GM18511 (cell line): ENCODE data around the gene CEP85L.
A peak's percentile ranks its signal among the peaks of the same experiment; 100 is the strongest.

ENCODE experiments used
- ATAC-seq: cut with Tn5 transposase; IDR thresholded peaks from one replicate; pipeline ENCODE4 v1.9.1; 2021; ENCODE audit warnings: mild to moderate bottlenecking, moderate library complexity; ENCODE audit not compliant: unreplicated experiment

CEP85L gene

DNA sequence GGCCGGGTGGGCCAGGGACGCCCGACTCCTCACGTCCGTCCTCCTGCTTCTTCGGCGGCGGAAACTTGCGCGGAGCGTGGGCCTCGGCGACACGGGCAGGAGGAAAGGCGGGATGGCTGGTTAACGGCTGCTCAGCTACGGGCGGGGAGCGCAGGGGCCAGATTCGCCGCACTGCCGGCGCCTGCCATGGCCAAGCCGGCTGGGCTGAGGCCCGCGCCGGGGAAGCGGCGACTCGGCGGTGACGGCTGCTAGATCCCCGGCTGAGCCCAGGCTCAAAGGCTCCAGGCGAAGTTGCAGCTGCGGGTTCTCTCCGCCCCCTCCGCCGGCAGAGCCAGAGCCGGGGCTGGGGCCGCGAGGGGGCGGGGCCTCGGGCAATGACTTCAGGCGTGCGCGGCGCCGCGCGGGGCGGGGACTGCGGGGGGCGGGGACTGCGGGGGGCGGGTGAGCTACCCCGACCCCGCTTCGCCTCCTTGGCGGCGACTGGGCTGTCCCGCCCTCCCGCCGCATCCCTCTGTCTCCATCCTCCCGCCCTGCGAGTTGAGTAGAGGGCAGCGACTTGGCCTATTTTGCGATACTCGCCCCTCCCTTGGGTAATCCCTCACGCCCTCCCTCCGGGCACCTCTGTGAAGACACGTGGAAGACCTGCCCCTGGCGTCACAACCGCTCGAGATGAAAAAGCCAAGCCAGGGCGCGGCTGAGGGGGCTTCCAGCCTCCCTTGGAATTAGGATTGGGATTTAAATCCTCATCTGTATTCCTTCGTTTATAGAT lies at the start of gene CEP85L:
TSS of gene CEP85L (minus strand) at position 310 of the 769 bp plus-strand sequence. CDS start 322 bp downstream, outside the sequence.
- ATAC-seq: peak; percentile 87

DNA sequence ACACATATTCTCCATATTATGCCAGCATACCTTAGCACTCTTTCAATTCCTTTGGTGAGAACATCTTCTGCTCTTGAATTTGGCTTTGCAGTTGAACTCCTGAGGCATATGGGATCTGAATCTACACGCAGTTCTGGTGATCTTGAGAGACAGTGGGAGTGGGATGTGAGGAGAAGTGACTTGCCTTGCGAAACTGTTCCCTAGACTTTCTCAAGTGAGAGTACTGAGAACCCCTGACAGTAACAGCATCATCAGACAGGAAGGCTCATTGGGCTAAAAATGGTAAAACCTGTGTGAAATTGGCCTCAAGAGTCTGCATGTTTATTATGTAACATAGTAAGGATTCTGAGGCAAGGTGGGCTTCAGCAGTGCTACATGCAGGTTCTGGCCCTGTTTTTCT lies 49.1 kb upstream of the CEP85L start:
- no peak for ATAC-seq

DNA sequence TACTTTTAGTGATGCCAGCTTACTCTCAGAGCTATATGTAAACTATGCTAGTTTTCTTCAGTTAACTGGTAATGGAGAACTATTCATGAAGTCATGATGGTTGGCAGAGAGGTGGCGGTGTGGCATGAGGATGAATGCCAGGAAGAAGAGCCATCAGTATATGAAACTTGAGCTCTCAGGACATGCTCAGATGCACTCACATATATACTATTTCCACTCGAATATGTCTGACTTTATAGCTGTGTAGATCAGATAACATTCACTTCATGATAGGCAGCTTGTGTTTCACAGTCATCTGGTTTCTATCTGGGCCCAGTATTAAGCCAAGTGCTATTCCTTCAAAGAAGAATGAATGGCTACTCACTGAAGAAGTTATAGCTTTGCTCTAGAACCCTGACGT lies 46.2 kb upstream of the CEP85L start:
- no peak for ATAC-seq

DNA sequence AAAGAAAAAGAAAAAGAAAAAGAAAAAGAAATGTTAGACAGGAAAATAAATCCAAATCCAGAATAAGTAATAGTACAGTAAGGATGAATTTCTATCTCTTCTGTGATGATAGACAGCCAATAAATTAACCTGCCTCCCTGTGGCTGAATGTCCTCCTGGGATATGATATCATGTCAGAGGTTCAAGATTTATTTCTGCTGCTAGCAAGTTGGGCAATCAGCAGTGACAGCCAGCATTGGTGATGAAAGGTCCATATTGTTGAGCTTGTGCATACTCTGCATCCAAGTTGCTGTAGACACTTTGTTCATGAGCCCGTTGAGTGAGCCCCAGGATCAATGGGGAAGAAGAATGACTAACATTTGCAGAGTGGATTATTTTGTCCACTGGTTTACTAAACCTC lies 44.9 kb upstream of the CEP85L start:
- no peak for ATAC-seq

DNA sequence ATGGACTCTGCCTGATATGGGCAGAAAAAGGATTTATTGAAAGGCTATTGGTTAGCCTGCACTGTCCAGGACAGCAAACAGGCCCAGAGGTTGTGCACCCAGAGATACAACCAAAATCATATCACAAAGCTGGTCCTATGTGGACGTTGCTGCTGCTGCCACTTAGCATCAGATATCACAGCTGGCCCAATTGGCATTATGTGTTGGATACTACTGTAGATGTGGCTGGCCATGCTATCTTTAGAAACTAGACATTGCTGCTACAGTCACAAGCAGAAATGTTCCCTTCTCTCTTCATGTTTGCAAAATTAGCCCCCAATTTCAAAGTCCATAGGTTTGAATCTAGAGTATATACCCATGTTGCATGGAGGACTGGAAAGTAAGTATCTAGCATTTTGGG lies 42.2 kb upstream of the CEP85L start:
- ATAC-seq: no peak

DNA sequence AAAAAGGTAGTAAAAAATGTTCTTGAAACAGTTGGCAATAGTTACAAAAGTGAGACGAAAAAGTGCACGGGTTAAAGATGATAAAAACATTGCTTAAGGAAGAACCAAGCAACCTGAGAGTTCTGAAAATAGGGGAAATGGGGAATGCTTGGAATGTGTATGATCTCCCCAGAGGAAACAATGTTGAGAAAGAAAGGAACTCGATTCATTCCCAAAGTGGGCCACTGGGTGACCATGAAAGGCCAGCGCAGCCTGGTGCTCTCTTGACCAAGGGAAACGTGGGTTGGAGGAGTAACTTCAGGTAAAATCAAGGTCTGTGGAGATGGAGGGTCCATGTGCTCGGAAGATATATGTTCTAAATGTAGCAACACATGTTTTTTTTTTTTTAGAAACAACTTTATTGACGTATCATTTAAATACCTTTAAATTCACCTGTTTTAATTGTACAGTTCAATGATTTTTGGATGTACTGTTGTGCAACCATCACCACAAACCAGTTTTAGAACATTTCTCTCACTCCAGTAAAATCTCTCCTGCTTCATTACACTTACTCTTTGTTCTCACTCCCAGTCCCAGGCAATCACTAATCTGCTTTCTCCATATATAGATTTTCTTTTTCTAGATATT lies 34.5 kb upstream of the CEP85L start:
- no peak for ATAC-seq

DNA sequence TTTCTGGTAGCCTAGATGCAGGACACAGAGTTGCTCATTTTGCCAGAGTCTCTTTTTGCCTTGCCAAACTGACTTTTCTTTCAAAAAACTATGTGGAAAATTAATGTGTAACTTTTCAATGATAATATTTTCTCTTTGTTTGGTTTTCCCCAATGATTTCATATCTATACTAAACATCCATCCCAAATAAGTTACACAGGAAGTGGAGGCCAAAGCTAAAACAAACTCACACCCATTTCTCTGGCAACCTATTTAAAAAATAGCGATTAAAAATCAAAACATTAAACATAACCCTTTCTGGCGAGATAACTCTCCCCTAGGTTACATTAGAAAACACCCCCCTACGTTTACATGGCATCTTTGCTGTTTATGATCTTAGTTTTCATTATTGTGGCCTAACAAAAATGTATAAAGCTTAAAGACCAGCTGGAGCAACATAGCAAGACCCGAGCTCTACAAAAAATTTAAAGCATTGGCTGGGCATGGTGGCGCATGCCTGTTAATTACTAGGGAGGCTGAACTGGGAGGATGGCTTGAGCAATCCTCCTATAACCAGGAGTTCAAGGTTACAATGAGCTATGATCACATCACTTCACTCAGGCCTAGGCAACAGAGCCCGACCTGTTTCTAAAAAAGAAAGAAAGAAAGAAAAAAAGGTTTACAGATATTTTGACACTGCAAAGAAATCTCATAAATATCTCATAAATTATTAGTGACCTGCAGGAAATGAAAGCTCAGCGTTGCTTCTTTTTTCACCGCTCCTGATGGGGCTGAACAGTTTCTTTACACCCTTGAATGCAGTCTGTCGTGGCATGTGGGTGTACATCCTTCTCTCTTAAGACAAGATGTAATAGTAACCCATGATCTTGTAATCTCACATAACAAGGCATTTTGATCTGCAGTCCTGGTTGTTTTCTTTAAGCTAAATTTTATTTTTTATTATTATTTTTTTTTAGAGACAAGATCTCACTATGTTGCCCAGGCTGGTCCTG lies 32.8 kb upstream of the CEP85L start:
- ATAC-seq: no peak

DNA sequence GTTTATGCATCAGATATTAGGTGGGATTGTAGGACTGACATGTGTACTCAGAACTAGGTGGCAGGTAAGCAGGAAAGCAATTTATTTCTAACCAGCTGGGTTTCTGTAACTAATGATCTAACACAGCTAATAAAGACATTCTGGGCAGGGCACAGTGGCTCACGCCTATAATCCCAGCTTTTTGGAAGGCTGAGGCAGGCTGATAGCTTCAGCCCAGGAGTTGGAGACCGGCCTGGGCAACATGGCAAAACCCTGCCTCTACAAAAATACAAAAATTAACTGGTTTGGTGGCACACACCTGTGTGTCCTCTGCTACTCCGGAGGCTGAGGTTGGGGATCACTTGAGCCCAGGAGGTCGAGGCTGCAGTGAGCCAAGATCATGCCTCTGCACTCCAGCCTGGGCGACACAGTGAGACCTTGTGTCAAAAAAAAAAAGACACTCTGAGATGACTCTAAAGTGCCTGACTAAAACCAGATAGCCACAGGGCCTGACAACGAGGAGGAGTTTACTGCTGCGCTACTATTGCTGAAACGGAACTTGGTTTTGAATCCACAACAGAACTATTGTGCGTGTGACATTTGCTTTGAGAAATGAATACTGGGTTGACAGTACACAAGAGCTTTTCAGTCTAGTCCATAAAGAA lies 29.2 kb upstream of the CEP85L start:
- no peak for ATAC-seq

DNA sequence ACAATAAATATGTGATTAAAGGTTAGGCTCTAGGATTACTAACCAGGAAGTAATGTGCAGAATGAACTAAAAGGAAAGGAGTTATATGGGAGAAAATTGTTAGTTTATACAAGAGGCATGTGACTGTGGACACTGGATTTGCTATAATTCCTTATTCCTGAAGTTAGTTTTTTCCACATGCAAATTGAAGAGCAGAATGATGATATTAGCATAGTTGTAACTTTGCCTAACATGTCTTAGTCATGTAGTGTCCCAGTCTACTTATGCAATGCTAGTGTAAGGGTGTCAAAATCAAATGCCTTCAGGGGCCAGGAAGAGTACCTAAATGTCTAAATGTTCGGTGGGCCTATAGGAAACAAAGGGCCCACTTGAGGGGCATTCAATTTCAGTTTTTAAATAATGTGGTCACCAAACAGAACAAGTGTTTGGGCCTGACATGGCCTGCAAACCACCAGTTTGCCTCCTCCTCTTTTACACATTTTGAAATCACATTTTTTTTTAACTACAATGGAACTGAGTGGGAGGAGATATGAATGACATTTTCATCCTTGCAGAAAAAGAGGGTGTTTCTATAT lies 28.0 kb upstream of the CEP85L start:
- no peak for ATAC-seq

DNA sequence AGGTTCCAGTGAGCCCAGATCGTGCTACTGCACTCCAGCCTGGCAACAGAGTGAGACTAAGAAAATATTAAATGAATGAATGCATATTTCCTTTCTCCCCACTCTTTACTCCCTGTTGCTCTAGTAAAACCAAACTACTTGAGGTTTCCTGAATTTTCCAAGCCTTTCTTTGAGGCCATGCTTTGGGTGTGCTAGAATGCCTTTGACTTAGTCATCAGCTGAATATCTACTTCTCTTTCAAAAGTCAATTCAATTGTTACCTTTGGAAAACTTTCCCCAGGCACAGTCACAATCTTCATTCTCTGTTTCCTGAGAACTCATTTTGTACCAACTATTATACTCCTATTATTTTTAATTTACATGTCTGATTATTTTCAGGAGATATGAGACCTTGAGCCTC lies 27.5 kb upstream of the CEP85L start:
- ATAC-seq: no peak

DNA sequence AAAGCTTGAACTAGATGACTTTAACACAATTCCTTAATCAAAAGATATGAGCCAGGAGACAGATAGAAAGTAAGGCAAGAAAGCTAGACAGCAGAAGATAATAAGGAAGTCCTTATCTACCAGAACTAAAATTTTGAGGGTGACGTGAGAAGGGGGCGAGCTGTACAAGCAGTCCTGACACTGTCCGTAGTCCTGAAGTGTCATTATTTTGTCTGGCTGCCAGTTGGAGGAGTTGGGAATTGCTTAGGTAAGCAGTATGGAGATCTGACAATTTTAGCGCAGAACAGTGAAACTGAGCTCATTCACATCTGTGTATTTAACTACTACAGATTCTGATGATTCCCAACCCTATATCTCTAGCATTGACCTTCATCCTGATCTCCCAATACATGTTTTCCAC lies 25.8 kb upstream of the CEP85L start:
- no peak for ATAC-seq

DNA sequence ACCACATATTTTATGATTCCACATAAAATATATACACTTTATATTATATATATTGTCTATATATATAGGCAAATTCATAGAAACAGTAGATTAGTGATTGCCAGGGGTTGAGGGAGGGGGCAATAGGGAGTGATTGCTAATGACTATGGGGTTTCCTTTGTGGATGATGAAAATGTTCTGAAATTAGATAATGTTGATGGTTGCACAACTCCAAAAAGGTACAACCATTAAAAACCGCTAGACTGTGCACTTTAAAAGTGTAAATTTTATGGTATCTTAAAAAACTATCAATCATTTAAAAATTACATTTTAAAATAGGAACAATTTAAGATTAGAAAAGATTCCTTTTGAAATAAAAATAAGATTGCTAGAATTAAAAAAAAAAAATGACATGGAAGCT lies 23.8 kb upstream of the CEP85L start:
- ATAC-seq: no peak

DNA sequence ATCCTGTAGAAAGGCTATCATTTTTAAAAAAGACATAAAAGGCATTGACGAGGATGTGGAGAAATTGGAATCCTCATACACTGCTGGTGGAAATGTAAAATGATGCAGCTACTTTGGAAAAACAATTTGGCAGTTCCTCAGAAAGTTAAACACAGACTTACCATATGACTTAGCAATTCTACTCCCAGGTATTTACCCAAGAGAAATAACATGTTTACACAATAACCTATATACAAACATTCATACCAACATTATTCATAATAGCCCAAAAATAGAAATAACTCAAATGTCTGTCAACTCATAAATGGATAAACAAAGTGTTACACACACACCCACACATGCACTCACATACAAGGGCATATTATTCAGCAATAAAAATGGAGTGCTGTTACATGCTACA lies 23.4 kb upstream of the CEP85L start:
- ATAC-seq: no peak

DNA sequence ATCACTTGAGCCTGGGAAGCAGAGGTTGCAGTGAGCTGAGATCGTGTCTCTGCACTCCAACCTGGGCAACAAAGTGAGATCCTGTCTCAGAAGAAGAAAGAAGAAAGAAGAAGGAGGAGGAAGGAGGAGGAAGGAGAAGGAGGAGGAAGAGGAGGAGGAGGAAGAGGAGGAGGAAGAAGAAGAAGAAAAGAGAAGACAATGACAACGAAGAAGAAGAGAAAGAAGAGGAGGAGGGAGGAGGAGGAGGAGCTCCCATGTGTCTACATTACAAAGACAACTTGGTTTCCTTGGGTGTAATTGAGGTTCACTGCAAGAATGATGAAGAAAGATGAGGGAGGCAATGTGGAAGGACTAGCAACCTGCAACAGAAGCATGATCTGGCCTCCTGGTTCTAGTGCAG lies 21.3 kb upstream of the CEP85L start:
- ATAC-seq: no peak

DNA sequence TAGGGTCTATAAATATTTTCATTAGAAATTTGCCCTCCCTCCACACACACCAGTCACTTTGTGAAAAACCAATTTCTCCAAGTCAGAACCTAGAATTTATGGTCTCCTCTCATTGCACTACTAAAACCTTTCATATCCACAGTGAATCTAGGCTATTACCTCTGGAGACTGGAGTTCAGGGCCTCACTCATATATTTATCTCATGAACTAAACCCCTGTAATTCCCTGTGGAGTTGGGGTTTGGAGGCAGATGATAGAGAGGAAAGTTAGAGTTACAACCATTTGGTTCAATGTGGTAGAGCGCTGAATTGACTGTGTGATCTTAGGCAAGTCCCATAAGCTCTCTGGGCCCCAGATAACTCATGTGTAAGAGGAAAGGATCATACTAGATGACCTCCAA lies 18.2 kb upstream of the CEP85L start:
- no peak for ATAC-seq

DNA sequence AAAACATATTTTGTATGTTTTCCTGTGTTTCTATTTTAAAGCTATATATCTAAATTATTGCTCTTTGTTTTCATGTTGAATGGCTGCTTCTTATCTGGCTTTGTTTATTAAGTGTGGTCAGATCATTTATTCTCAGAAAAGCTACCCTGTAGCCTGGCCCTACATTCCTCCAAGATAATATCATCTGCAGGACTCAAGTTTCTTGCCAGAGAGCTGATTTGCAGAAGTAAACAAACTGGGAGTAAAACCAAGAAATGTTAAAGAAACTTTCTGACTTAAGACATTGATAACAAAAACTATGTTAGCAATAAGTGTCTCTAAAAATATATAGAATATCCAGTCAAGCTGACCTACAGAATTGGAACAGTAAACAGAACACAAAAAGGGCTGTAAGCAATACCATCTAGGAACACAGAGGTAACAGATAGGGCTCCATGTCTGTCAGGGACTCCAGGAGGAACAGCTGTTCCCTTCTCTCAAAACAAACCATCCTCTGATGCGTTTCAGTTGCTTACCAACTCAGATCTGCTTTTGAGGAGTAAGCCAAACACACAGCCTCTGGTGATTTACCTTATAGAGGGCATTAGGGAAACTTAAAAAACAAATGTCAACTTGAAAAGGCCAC lies 17.5 kb upstream of the CEP85L start:
- ATAC-seq: no peak

DNA sequence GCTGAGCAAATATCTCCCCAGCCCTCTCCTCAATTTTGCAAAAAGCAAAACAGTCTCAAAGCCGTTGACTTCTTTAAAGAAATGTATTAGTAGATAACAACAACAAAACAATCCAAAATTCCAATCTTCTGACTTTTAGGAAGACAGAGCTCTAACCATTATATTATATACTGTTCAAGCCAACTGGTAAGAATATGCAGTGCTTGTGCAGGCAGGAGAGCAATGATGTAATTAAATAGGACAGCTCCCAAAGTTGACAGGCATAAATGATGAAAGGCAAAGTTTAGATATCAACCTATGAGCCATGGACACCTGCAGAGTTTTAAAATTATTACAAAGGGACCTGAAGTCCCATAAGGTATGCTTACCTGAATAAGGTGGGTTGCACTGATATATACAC lies 16.6 kb upstream of the CEP85L start:
- ATAC-seq: no peak

DNA sequence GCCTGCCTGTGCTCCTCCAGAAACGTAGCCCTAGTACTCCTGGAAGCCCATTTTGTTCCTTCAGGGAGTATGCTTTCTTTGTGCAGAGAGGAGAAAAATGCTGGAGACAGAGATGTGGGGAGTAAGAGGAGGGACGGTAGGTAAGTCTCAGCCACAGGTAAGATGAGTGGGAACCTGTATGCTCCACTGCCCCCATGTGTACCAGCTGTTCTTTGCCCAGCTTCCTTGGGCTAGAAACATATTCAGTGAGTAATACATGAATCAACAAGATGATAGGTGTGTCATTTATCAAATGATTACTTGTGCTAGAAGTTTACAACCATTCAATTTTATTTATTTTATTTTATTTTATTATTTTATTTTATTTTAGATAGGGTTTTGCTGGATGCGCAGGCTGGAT lies 13.6 kb upstream of the CEP85L start:
- ATAC-seq: peak; percentile 52

DNA sequence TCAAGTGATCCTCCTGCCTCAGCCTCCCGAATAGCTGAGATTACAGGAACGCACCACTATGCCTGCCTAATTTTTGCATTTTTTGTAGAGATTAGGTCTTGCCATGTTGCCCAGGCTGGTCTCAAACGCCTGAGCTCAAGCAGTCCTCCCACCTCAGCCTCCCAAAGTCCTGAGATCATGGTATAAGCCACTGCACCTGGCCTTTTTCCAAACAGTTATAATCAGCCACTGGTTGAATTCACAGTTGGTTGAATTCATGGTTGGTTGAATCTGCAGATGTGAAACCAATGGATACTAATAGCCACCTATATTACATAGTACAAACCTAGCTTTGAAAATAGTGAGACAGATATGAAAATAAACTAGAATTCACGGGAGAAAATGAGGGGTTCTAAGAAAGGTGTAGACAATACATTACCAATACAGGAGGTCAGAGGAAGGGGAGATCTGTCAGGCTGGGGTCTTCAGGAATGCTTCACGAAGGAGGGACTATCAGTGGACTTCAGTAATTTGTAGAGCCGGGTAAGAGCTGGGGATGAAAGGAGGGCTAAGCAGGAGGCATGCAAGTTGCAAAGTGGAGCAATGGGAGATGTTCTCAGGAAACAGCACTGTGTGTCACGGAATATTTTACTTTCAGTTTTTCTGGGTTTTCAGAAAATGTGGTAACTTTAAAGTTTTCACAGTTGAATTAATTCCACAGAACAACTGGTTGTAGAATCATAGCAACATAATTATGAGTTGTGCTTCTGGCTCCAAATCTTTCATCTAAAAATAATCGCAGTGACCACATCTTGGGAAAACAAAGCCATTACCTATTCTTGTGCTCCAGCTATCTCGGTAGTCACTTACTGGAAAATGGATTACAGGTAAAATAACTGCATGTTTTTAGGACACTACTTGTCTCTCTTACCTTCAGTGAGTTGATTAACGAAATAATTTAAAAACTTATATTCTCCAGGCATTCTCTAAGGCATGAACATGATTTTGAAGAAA lies 12.9 kb upstream of the CEP85L start:
- peak; percentile 64 for ATAC-seq
